ENCODE results near the gene TENT4A. TPM values are rescaled to one million over a fixed set of nuclear protein-coding genes. Genes with fewer than 3 reads are reported as not detected.

TENT4A gene
- total and polyA plus RNA-seq, 2 experiments from 2014 or later, result 6.7 to 27.0 TPM

DNA sequence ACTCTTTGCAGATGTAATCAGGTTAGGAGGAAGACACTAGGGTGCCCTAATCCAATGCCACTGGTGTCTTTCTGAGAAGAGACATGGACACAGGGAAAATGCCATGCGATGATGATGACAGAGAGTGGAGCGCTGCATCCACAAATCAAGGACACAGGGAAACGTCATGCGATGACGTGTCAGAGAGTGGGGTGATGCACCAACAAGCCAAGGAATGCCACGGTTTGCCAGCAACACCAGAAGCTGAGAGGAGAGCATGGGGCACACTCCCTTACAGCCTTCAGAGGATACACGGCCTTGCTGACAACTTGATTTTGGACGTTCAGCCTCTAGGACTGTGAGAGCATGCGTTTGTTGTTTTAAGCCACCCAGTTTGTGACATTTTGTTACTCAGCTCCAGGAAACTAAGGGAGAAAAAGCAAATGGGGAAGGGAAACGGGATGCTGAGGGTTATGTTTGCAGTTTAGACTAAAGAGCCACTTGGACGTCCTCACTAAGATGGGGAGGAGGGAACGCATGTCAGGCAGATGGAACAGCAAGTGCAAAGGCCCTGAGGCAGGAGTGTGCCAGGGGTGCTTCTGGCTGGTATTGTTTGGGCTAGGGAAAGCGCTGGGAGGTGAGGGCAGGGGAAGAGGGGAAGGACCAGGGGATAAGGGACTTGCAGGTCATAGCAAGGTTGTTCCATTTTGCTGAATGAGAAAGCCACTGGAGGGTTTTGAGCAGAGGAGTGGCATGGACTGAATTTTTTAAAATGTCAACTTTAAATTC is 2.5 kb upstream of the TENT4A start:
- no peaks in the 10 kb centered on the region for H3K36me3 ChIP-seq
- no peak overlapping the region for H3K4me3 ChIP-seq
- peaks cover 18% of the 10 kb centered on the region for H3K4me1 ChIP-seq (ENCODE audit: low read depth)
- H3K27me3 ChIP-seq, result no peaks in the 10 kb centered on the region
- TF ChIP-seq, protein P1, sequence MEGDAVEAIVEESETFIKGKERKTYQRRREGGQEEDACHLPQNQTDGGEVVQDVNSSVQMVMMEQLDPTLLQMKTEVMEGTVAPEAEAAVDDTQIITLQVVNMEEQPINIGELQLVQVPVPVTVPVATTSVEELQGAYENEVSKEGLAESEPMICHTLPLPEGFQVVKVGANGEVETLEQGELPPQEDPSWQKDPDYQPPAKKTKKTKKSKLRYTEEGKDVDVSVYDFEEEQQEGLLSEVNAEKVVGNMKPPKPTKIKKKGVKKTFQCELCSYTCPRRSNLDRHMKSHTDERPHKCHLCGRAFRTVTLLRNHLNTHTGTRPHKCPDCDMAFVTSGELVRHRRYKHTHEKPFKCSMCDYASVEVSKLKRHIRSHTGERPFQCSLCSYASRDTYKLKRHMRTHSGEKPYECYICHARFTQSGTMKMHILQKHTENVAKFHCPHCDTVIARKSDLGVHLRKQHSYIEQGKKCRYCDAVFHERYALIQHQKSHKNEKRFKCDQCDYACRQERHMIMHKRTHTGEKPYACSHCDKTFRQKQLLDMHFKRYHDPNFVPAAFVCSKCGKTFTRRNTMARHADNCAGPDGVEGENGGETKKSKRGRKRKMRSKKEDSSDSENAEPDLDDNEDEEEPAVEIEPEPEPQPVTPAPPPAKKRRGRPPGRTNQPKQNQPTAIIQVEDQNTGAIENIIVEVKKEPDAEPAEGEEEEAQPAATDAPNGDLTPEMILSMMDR (IDR thresholded peaks at IDR 0.05; ENCODE audit: low read depth, low read length), result no peak
- no peaks in the 10 kb centered on the region for H3K9me3 ChIP-seq (ENCODE audit: low read depth)
- H3K27ac ChIP-seq, result no peak overlapping the region
- no peak for DNase-seq (ENCODE audit: low read depth in 1 of 2, low spot score in 1 of 2)

DNA sequence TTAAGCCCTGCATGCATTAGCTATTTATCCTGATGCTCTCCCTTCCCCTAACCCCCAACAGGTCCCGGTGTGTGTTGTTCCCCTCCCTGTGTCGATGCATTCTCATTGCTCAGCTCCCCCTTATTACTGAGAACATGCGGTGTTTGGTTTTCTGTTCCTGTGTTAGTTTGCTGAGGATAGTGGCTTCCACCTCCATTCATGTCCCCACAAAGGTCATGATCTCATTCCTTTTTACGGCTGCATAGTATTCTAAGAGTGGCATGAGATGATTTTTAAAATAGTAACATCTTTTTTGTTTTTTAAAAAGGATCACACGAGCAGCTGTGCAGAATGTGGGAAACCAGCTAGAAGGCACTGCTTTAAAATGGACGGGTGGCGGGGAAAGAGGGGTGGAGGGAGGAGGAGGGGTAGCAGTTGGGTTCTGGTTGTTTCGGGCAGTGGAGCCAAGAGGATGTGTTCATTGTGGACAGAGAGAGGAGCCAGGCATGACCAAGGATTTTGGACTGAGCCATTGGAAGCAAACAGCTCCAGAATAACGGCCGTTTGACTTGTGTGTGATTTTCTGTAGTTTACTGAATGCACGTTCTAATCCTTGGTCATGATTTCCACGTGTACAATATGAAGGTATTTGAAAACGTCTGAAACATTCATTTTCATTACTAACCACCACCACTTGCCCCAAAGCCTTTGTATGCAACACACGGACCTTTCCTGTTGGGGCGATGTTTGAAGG is 1.7 kb upstream of the TENT4A start:
- DNase-seq (ENCODE audit: low read depth in 1 of 2, low spot score in 1 of 2), result no peak
- Histone ChIP-seq H3K4me1 (ENCODE audit: low read depth) (peaks cover 24% of the 10 kb centered on the region), H3K27ac (peak overlapping the region; percentile 92), H3K27me3 (no peaks in the 10 kb centered on the region), H3K4me3 (peak overlapping the region; percentile 59), H3K36me3 (no peaks in the 10 kb centered on the region), H3K9me3 (ENCODE audit: low read depth) (no peaks in the 10 kb centered on the region)
- TF ChIP-seq, protein P1 (IDR thresholded peaks at IDR 0.05; ENCODE audit: low read depth, low read length), result no peak

DNA sequence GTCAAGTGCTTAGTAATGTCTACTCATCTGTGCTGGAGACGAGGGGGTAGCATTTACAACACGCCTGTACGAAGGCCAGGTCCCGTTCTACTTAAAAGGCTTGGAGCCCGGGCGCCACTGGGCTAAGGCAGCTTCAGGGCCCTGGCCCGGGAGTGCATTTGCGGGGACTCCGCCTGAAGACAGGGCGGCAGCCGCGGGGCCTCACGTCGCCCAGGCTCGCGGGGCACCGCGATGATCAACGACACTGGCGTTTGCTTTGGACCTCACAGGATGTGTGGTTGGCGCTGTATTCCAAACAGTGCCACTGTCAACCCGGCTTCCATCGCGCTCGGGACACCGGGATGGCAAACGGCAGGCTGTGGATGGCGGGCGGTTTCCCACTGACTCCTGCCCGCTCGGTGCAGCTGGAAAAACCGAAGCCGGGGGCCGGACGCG is 1.1 kb upstream of the TENT4A start:
- Histone ChIP-seq H3K4me3 (peak overlapping the region; percentile 59), H3K9me3 (ENCODE audit: low read depth) (no peaks in the 10 kb centered on the region), H3K36me3 (no peaks in the 10 kb centered on the region), H3K27ac (peak overlapping the region; percentile 92), H3K4me1 (ENCODE audit: low read depth) (peaks cover 30% of the 10 kb centered on the region), H3K27me3 (no peaks in the 10 kb centered on the region)
- TF ChIP-seq, protein P1 (IDR thresholded peaks at IDR 0.05; ENCODE audit: low read depth, low read length), result no peak
- DNase-seq (ENCODE audit: low read depth in 1 of 2, low spot score in 1 of 2), result peak; percentile 57 to 69

DNA sequence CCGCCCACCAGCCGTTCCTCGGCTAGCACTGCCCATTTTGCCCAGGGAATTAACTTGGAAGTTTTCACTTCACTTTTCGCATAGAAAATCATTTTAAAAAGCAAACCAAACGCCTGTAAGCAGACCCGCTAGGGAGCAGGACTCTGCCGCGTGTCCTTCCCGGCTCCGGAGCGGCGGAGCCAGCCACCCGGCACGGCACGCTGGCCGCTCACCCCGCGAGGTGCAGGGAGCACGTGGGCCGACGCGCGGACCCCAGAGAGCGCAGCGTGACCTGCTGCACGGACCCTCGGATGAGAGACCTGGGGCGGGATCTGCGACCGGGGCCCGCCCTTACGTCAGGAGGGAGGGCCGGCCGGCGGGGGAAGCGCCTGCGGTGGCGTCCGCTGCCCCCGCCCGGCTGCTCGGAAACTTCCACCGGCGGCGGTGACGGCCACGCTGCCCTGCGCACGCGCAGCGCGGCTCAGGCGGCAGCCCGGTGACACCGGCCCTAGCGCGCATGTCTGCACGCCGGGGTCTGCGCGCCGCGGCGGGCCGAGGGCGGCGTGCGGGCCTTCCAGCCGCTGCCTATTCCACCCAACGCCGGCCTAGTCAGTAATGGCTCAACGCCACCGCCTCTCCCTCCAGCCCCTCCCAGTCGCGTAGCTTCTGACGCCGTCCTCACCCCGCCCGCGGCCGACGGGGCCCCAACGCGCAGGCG is 507 bp upstream of the TENT4A start:
- H3K27ac ChIP-seq, result peak overlapping the region; percentile 92

More for the DNA sequence above, 507 bp upstream of the TENT4A start:
- Histone ChIP-seq H3K27me3 (no peaks in the 10 kb centered on the region), H3K9me3 (ENCODE audit: low read depth) (no peaks in the 10 kb centered on the region), H3K4me1 (ENCODE audit: low read depth) (peaks cover 36% of the 10 kb centered on the region), H3K36me3 (no peaks in the 10 kb centered on the region), H3K4me3 (peak overlapping the region; percentile 59)
- TF ChIP-seq, protein P1 (IDR thresholded peaks at IDR 0.05; ENCODE audit: low read depth, low read length), result peak; percentile 1
- peak; percentile 96 to 98 for DNase-seq (ENCODE audit: low read depth in 1 of 2, low spot score in 1 of 2)
